Measurements from ENCODE around the gene HTR4.

DNA sequence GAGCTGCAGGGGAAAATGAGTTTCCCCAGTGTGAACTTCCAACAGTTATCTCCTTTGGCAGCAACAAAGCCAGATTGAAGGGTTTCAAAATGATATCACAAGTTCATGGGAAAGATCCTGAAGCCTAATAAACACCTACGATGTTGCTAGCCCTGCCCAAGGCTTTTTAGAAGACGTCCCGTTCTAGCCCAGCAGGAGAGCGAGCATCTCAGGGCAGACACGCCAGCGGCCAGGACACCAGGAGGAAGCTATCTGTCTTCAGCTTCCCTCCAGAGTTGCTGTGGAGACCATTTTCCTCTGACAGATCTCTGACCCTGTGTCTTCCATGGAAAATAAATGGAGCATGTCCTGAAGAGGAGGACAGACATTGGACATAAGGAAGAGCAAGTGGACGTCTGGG lies 172.1 kb downstream of the HTR4 start:
- no peak for TF ChIP-seq CTCF (IDR thresholded peaks at IDR 0.05)
- no peak for TF ChIP-seq POLR2A (IDR thresholded peaks at IDR 0.05)

Measured in sigmoid colon (tissue), 3 donors.